HG02840 (cell line): Measurements from ENCODE around the gene HIBADH.
"Not testable (repeated sequence)": the region's sequence is repeated elsewhere in the genome, so short reads cannot be mapped to it uniquely, and the experiment has no call there.

Source experiments
- ATAC-seq: cut with Tn5 transposase; IDR thresholded peaks from one replicate; pipeline ENCODE4 v1.9.1; 2021; ENCODE audit warnings: mild to moderate bottlenecking, moderate library complexity, moderate number of reproducible peaks; ENCODE audit not compliant: unreplicated experiment, low FRiP score

HIBADH gene

DNA sequence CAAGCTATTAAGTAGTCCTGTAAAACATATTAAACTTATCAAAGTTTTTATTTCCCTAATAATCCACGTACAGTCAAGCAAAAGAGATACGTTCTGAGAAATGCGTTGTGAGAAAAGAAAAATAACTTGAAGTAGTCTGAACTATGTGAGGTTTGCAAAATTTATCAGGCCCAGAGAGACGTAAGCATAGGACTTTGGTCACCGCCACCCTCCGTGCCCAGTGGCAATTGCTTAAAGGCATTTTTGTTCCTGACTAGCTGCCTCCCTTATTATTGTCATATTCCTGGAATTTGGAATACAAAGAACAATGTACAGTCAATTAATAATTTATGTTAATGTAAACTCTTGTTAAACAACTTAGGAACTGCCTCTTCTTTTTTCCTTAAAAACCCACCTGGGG lies 22.8 kb downstream of the HIBADH start:
- no peak for ATAC-seq

GRCh38 chr7:27639048-27639447 lies 23.6 kb downstream of the HIBADH start:
- ATAC-seq, result not testable (repeated sequence)

DNA sequence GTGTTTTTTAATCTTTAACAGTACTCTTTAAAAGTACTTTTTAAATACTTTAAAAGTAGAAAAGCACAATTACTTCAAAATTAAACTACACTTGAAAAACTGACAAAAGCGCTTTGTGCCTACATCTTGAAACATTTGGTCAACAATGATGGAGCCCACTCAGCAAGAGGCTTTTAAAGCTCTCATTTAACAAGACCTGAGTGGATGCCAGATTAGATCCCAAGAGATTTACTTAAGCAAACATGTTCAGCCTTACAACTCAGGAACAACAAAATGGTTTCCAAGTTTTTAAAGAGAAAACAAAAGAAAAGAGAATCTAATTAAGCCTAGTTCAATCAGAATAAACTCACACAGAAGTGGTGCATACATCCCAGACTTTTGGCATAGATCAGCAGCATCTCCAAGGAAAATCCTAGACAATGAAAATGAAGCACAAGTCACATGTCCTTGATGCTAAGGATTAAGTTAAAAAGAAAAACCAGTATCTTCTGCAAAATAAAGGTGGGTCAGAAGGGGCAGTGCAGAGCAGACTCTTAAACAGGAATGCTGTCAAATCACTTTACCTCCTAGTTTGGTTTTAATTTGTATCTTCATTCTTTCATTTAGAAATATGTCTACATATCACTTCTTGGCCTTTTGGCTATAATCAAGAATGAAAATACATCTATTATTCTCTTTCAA lies 26.2 kb downstream of the HIBADH start:
- ATAC-seq, result no peak

GRCh38 chr7:27635728-27636127 lies 27.0 kb downstream of the HIBADH start:
- no peak for ATAC-seq

GRCh38 chr7:27634671-27635493 lies 27.8 kb downstream of the HIBADH start:
- no peak for ATAC-seq

GRCh38 chr7:27633062-27633461 lies 29.6 kb downstream of the HIBADH start:
- no peak for ATAC-seq

DNA sequence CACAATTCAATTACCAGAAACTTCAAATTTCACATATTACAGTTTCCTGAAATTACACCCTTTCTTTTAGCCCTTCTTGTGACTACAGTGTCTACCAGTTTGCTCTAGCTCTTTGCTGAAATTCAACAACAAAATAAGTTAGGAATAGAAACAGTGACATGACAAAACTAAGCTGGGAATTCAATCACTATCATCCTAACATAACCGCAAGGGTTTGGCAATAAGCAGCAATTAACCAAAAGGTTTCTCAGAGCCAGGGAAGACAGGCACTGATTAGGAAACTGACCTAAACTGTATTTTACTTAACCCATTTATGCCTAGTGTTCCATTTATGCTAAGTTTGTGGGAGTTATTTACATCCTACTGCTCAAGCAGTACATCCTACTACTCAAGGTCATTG lies 31.3 kb downstream of the HIBADH start:
- no peak for ATAC-seq

- no peak for ATAC-seq
Measured at GRCh38 chr7:27627146-27627545, 35.5 kb downstream of the HIBADH start.

GRCh38 chr7:27619492-27619891 lies 43.2 kb downstream of the HIBADH start:
- no peak for ATAC-seq

- no peak for ATAC-seq
Measured at GRCh38 chr7:27617651-27618381, 44.9 kb downstream of the HIBADH start.

DNA sequence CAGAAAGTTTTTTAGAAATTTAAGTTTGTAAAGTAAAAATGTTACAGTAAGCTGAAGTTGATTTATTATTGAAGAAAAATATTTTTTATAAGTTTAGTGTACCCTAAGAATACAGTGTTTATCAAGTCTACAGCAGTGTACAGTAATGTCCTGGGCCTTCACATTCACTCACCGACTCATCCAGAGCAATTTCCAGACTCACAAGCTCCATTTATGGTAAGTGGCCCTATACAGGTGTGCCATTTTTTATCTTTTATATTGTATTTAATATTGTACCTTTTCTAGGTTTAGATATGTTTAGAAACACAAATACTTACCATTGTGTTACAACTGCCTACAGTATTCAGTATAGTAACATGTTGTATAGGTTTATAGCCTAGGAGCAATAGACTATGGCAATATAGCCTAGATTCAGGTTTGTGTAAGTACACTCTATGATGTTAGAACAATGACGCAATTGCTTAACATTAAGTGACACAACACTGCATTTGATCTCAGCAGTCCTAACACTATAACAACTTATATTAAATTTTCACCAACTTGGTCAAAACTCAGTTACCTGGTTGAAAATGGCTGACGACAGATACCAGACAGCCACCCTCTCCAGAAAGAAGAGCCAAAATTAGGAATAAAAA lies 45.7 kb downstream of the HIBADH start:
- ATAC-seq, result no peak

DNA sequence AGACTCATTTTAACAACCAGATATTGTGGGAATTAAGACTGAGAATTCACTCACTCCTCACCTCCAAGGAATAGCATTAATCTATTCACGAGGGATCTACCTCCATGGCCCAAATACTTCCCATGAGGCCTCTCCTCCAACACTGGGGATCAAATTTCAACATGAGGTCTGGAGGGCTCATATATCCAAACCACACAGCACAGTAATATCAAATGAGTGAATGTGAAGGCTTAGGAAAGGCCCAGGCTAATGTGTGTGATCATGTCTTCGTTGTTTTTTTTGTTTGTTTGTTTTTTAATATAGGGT lies 46.5 kb downstream of the HIBADH start:
- no peak for ATAC-seq

GRCh38 chr7:27615420-27616185 lies 47.1 kb downstream of the HIBADH start:
- no peak for ATAC-seq

GRCh38 chr7:27614095-27614494 lies 48.6 kb downstream of the HIBADH start:
- no peak for ATAC-seq

GRCh38 chr7:27611059-27611458 lies 51.6 kb downstream of the HIBADH start:
- ATAC-seq, result no peak

DNA sequence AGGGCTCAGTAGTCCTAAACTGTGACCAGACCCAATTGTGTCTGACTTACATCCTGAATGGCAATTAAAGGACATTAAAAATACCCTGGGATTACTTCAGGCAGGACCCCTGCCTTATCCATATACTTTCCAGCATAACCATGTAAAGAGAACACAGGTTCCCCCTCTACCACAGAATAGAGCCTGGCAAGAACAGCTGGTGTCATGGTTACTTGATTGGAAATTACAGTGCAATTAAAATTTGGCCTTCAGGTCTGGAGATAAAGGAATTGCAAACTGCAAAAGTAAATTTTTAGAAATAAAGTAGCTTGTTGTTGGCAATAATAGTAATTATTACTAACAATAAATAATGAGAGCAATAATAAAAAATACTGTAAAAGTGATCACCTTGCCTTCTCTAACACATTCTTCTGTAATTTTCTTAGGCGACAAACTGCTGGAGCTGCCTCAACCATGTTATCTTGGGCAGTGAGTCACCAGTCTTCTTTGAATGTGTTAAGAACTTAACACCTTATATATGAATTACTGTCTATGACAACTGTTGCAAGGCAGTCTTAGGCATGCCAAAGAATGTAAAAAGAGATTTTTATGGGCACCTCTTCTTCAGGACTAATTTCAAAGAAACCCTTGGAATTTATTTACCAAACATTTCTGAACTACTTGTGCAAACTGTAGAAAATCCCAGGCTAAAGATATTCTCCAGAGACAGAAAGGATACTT lies 53.7 kb downstream of the HIBADH start:
- no peak for ATAC-seq

DNA sequence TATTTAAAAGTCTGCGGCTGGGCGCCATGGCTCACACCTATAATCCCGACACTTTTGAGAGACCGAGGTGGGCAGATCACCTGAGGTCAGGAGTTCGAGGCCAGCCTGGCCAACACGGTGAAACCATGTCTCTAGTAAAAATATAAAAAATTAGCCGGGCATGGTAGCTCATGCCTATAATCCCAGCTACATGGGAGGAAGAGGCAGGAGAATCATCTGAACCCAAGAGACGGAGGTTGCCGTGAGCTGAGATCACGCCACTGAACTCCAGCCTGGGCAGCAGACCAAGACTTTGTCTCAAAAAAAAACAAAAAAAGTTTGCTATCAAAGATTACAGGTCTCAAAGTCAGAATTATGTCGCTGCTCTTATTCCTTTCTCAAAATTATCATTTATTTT lies 55.5 kb downstream of the HIBADH start:
- ATAC-seq, result no peak

- ATAC-seq, result no peak
Measured at GRCh38 chr7:27606270-27607209, 56.1 kb downstream of the HIBADH start.
